HepG2 (cell line): ENCODE measurements around the gene PASK. TPM values are rescaled to one million over a fixed set of nuclear protein-coding genes. Genes with fewer than 3 reads are reported as not detected.

ENCODE experiments used
- ARID5B ChIP-seq: IDR thresholded peaks from 2 replicates; pipeline ENCODE4 v1.4.0; 2020; ENCODE audit warnings: mild to moderate bottlenecking, missing genetic modification reagents
- ARNT2 ChIP-seq: sonication (generic); formaldehyde crosslinking; IDR thresholded peaks from 2 replicates; pipeline ENCODE4 v1.8.0; 2022; ENCODE audit warnings: mild to moderate bottlenecking, low read depth, missing genetic modification reagents, moderate library complexity
- EZH2 ChIP-seq: conservative IDR thresholded peaks from 2 replicates; pipeline ENCODE4 v1.6.1; 2012; ENCODE audit warnings: mild to moderate bottlenecking, low read depth, low read length, moderate library complexity
- GABPB1 ChIP-seq: IDR thresholded peaks from 2 replicates; pipeline ENCODE4 v1.6.1; 2016; ENCODE audit warnings: mild to moderate bottlenecking, missing genetic modification reagents, moderate library complexity, missing compliant biosample characterization
- GMEB1 ChIP-seq: sonication (generic); formaldehyde crosslinking; IDR thresholded peaks from 2 replicates; pipeline ENCODE4 v1.5.1; 2020; ENCODE audit warnings: missing genetic modification reagents, mild to moderate bottlenecking, borderline replicate concordance
- HDAC1 ChIP-seq: sonication (generic); formaldehyde crosslinking; IDR thresholded peaks from 2 replicates; pipeline ENCODE4 v1.5.1; 2020; ENCODE audit warnings: mild to moderate bottlenecking, missing genetic modification reagents
- IRF2 ChIP-seq: IDR thresholded peaks from 2 replicates; pipeline ENCODE4 v1.6.1; 2018; ENCODE audit warnings: missing genetic modification reagents, missing compliant biosample characterization
- MTA1 ChIP-seq: sonication (generic); formaldehyde crosslinking; IDR thresholded peaks from 2 replicates; pipeline ENCODE4 v1.4.0; 2020; ENCODE audit warnings: missing genetic modification reagents, mild to moderate bottlenecking, borderline replicate concordance
- MTA3 ChIP-seq: sonication (generic); formaldehyde crosslinking; IDR thresholded peaks from 2 replicates; pipeline ENCODE4 v1.4.0; 2020; ENCODE audit warnings: missing genetic modification reagents
- NCOR1 ChIP-seq: fragments of 200-600 bp; sonication (generic); IDR thresholded peaks from 2 replicates; pipeline ENCODE4 v1.7.0; 2017; ENCODE audit warnings: antibody characterized with exemption, low read length, borderline replicate concordance
- NR2F6 ChIP-seq, 2 experiments: IDR thresholded peaks; 2 replicates each; pipeline ENCODE4 v1.6.1; 2016; ENCODE audit warnings: antibody characterized with exemption in 1 of 2, mild to moderate bottlenecking in 1 of 2
- PITX1 ChIP-seq: sonication (generic); formaldehyde crosslinking; IDR thresholded peaks from 2 replicates; pipeline ENCODE4 v1.5.1; 2020; ENCODE audit warnings: mild to moderate bottlenecking, missing genetic modification reagents
- THAP11 ChIP-seq: IDR thresholded peaks from 2 replicates; pipeline ENCODE4 v1.6.1; 2016; ENCODE audit warnings: missing biosample characterization, missing genetic modification reagents
- ZBTB1 ChIP-seq: sonication (generic); formaldehyde crosslinking; IDR thresholded peaks from 2 replicates; pipeline ENCODE4 v1.4.0; 2020; ENCODE audit warnings: missing genetic modification reagents, borderline replicate concordance
- ZFP37 ChIP-seq: sonication (generic); formaldehyde crosslinking; IDR thresholded peaks from 2 replicates; pipeline ENCODE4 v1.4.0; 2020; ENCODE audit warnings: missing genetic modification reagents, borderline replicate concordance
- ZNF251 ChIP-seq: sonication (generic); formaldehyde crosslinking; IDR thresholded peaks from 2 replicates; pipeline ENCODE4 v1.9.0; 2021; ENCODE audit warnings: mild to moderate bottlenecking, missing genetic modification reagents
- ZNF276 ChIP-seq: sonication (generic); formaldehyde crosslinking; IDR thresholded peaks from 2 replicates; pipeline ENCODE4 v1.4.0; 2020; ENCODE audit warnings: mild to moderate bottlenecking, low read depth, missing genetic modification reagents
- ZNF3 ChIP-seq: IDR thresholded peaks from 2 replicates; pipeline ENCODE4 v1.7.0; 2017; ENCODE audit warnings: inconsistent platforms
- ZNF687 ChIP-seq: sonication (generic); formaldehyde crosslinking; IDR thresholded peaks from 2 replicates; pipeline ENCODE4 v1.5.1; 2020; ENCODE audit warnings: mild to moderate bottlenecking, missing genetic modification reagents, moderate library complexity
- ZNF776 ChIP-seq: sonication (generic); formaldehyde crosslinking; IDR thresholded peaks from 2 replicates; pipeline ENCODE4 v1.4.0; 2020; ENCODE audit warnings: mild to moderate bottlenecking, missing genetic modification reagents
- polyA plus RNA-seq, 8 experiments: library from polyadenylated mRNA; depleted of rRNA in 3 of 8; stranded (reverse) in 7 of 8; unstranded in 1 of 8; fragments of >200 nt; fragmentation: Illumina TruSeq in 4 of 8; extraction: Trizol in 4 of 8; gene quantifications; 2 replicates each; pipeline versions ENCODE4 v1.2.1 to v1.2.3, GENCODE V29; 2011 to 2016; ENCODE audit warnings: low read depth in 4 of 8, missing spikeins in 1 of 8, mixed read lengths in 1 of 8; ENCODE audit not compliant: insufficient read depth in 1 of 8
- total RNA-seq, 5 experiments: library from RNA; depleted of rRNA; stranded (reverse); fragments of >200 nt; fragmentation: Illumina TruSeq; extraction: Trizol; gene quantifications; 2 replicates each; pipeline ENCODE4 v1.2.3, GENCODE V29; 2016; ENCODE audit warnings: low read depth in 1 of 5

Gene PASK
- total and polyA plus RNA-seq, 2 of the 13 experiments (the other 11 are each of a cell fraction or from before 2014, with no cell fraction given), result 6.9 to 17.0 TPM

- TF ChIP-seq NR2F6 (IDR thresholded peaks at IDR 0.05) (no peak), NR2F6 (CRISPR knock-in tag; IDR thresholded peaks at IDR 0.05) (peak; percentile 15; the same call in 1 of the 2 replicates), NCOR1 (peak; percentile 78; the same call in 1 of the 2 replicates), ZNF776 (CRISPR knock-in tag) (no peak), THAP11 (CRISPR knock-in tag) (peak; percentile 46; the same call in 1 of the 2 replicates), ZNF251 (CRISPR knock-in tag) (no peak), ZFP37 (CRISPR knock-in tag) (no peak), ZBTB1 (CRISPR knock-in tag) (no peak), ZNF276 (CRISPR knock-in tag) (no peak), GABPB1 (peak; percentile 21; the same call in 1 of the 2 replicates), ZNF687 (CRISPR knock-in tag) (peak; percentile 67), MTA3 (CRISPR knock-in tag) (no peak), ZNF3 (CRISPR knock-in tag) (no peak), ARNT2 (CRISPR knock-in tag) (no peak), HDAC1 (CRISPR knock-in tag) (peak; percentile 75), PITX1 (CRISPR knock-in tag) (peak; percentile 41; the same call in 1 of the 2 replicates), GMEB1 (CRISPR knock-in tag) (no peak), IRF2 (CRISPR knock-in tag) (no peak), MTA1 (CRISPR knock-in tag) (peak; percentile 73; the same call in 1 of the 2 replicates), EZH2 (no peak), ARID5B (CRISPR knock-in tag) (peak; percentile 46)
Measured at GRCh38 chr2:241135737-241136136, 13.5 kb downstream of the PASK start (continued).
